Tongue (tissue), 2 donors: Measurements from ENCODE around the gene PKD2. TPM values are rescaled to one million over a fixed set of nuclear protein-coding genes. Genes with fewer than 3 reads are reported as not detected.
"Not testable (repeated sequence)": the region's sequence is repeated elsewhere in the genome, so short reads cannot be mapped to it uniquely, and the experiment has no call there.

Source experiments
- DNase-seq: peaks from one replicate; pipeline ENCODE4 v3.0.0-alpha.2; 2015
- total RNA-seq: library from RNA; depleted of rRNA; stranded (reverse); fragments of >200 nt; gene quantifications from one replicate; pipeline ENCODE4 v1.2.3, GENCODE V29; 2014

Gene PKD2
- total RNA-seq, 1 donor from 2014 or later, result 51.2 TPM

GRCh38 chr4:87986508-87986907 is 20.9 kb upstream of the PKD2 start:
- no peak for DNase-seq

DNA sequence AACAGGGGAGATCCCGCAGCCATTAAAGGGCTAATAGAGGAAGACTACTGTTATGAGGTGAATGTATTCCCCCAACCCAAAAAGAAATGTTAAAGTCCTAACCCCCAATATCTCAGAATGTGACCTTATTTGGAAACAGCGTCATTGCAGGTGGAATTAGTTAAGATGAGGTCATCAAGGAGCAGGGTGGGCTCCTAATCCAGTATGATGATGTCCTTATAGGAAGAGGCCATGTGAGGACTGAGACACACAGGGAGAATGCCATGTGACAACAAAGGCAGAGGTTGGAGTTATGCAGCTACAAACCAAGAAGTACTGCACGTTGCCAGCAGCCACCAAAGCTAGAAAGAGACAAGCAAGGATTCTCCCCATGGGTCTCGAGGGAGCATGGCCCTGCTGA is 17.7 kb upstream of the PKD2 start:
- DNase-seq, result no peak

- no peak for DNase-seq
Measured at GRCh38 chr4:87995435-87995834, 12.0 kb upstream of the PKD2 start.

DNA sequence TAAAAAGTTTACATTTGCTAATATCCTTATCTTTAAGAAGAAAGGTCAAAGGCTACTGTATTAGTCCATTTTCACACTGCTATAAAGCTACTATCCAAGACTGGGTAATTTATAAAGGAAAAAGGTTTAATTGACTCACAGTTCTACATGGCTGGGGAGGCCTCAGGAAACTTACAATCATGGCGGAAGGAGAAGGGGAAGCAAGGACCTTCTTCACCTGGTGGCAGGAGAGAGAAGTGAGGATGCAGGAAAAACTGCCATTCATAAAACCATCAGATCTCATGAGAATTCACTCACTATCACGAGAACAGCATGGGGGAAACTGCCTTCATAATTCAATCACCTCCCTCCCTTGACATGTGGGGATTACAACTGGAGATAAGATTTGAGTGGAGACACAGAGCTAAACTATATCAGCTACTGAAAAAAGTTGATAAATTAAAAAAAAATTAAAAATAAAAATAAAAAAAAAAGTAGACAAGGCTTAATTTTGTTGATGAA is 8.2 kb upstream of the PKD2 start:
- DNase-seq, result not testable (repeated sequence)

DNA sequence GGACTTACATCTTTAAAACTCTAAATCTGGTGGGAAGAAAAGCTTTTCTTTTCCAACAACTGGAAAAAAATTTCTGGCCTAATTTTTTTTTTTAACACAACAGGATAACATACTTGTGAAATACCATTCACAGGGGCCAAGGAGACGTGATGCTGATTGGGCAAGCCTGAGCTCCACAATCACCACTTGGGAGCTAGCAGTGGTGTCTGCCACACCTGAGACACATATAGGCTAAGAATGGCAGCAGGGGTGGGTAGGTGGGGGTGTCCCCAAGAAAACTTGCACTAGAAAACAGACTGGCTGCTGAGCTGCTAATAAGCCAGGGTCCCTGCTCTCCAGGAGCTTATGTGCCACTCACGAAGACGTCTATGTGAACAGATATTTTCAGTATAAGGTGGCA is 5.6 kb upstream of the PKD2 start:
- DNase-seq, result no peak

GRCh38 chr4:88002786-88003185 is 4.6 kb upstream of the PKD2 start:
- no peak for DNase-seq

DNA sequence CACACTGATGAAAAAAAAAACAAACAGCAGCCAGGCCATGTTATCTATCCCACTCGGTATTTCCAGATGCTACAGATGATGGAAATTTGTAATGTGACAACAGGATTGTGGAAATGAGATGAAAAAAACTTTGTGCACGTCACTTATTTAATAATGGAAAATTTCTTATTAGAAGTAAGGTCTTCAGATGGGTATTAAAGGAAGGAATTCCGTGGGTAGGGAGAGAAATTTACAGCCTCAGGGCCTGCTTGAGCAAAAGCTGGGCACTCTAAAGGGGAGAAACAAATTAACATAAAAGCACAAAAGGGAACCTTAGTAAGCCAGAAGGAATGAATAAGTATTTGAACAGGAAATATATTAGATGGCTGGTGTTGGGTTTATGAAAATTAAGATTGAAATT is 4.2 kb upstream of the PKD2 start:
- no peak for DNase-seq

DNA sequence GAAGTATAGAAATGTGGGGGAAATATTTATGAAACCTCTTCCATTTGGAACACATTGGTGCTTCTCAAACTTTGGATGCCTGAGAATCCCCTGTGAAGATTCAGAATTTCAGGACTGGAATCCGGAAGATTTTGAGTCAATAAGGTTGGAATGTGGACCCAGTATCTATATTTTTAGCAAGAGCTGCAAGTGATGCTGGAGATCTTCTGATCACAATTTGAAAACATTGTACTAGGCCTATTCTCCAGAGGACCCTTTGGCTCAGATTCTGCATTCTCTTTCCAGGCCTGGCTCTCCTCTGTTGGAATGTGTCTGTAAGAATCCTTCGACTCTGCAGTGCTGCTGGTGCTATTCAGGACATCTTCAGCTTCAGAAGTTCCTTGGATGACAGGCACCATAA is 2.4 kb upstream of the PKD2 start:
- DNase-seq, result peak; percentile 25

- no peak for DNase-seq
Measured at GRCh38 chr4:88005946-88006345, 1.5 kb upstream of the PKD2 start.

DNA sequence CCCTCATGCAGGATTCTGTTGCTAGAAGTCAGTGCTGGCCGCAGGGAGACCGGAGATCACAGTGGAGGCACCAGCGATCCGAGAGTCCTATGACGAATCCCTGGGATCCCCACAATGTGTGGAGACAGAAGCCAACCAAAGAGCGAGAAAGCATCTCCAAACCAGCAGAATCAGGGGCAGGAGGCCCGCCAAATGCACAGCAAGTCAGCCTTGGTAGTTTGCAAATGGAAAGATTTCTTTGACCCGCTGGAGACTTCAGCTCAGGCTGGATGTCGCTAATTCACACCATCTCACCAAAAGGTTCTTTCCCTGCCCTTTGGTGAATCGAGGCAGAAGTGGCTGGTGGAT is 505 bp upstream of the PKD2 start:
- no peak for DNase-seq

GRCh38 chr4:88008122-88008742 is 797 bp downstream of the PKD2 start:
- DNase-seq, result peak; percentile 60

GRCh38 chr4:88008743-88009171 is 1.3 kb downstream of the PKD2 start:
- peak; percentile 50 for DNase-seq

DNA sequence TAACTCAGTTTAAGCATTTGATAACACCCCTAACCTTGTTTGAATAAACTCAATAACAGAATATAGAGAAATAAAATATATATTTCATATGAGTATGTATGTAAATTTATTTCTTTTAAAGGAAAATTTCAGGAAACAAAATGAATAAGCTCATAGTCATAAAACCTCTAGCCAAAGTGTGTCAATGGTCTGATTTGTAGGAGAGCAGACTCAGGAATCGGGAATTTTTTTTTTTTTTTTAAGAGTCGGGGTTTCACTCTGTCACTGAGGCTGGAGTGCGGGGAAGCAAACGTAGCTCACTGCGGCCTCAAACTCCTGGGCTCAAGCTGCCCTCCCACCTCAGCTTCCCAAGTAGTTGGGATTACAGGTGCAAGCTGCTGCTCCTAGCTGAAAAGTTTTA is 2.4 kb downstream of the PKD2 start:
- DNase-seq, result no peak

DNA sequence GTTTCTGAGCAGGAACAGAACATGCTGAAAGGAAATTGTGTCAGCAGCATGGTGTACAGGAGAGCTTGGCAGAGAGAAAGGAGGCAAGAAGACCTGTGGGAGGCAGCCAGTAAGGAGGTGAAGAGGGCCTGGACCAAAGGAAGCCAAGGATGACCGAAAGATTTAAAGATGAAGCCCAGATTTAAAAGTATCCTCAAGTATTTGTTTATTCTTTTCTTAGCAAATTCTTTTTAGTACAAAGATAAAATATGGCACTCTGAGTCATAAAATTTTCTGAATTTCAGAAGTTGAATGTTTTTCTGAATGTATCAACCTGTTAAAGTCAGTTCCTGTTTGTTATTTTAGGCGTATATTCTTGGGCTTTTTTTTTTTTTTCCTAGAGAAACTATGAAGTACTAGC is 3.5 kb downstream of the PKD2 start:
- no peak for DNase-seq

GRCh38 chr4:88012647-88013046 is 5.2 kb downstream of the PKD2 start:
- DNase-seq, result no peak

DNA sequence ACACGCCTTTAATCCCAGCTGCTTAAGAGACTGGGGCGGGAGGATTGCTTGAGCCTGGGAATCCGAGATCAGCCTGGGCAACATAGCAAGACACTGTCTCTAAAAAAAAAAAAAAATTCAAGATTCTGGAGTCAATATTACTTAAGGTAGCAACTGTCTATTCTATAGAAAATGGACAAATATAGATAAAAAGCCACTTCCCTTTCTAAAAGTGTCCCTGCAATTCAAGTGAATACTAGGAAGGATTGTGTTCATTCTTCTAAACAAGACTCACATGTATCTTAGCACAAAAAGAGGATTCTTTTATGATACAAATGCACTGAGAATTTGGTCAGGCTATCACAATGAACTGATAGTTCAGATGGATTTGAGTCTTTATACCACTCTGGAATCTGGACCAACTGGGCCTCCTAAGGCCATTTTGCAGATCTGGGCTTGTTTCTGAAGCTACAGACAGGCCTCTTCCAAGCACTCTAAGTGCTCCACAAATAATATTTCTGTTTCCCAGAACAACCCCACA is 7.0 kb downstream of the PKD2 start:
- no peak for DNase-seq

- no peak for DNase-seq
Measured at GRCh38 chr4:88015659-88016295, 8.3 kb downstream of the PKD2 start.

- DNase-seq, result peak; percentile 48
Measured at GRCh38 chr4:88017516-88018297, 10.3 kb downstream of the PKD2 start.

- DNase-seq, result no peak
Measured at GRCh38 chr4:88018466-88018865, 11.0 kb downstream of the PKD2 start.

- DNase-seq, result no peak
Measured at GRCh38 chr4:88021824-88022223, 14.4 kb downstream of the PKD2 start.

DNA sequence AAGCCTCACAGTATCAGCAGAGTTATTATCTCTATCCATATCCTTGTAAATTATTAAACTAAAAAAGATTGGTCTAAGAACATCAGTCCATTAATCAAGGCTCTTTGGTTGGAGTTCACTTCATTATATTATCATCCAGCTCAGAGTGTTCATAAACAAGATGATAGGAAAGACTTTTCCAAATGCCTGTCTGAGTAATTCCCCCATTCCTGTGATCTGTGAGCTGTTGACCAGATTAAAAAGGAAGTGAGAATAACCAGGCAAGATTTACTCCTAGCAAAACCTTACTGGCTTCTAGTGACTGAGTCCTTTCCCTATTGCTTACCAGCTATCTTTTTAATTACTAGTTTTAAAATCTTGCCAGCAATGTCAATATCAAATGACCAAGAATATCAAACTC is 14.9 kb downstream of the PKD2 start:
- no peak for DNase-seq

- DNase-seq, result not testable (repeated sequence)
Measured at GRCh38 chr4:88025868-88026661, 18.6 kb downstream of the PKD2 start.
